Raji (cell line): Measurements from ENCODE around the gene CYP3A7.

Experiments used
- POLR2A ChIP-seq: IDR thresholded peaks from 2 replicates; pipeline ENCODE4 v1.6.1; 2011; ENCODE audit warnings: low read depth, low read length, control low read depth; ENCODE audit not compliant: insufficient read depth

CYP3A7 gene

GRCh38 chr7:99713995-99714570 is 20.9 kb downstream of the CYP3A7 start:
- no peak for TF ChIP-seq POLR2A

- no peak for TF ChIP-seq POLR2A
Observed at GRCh38 chr7:99709838-99710578, 25.0 kb downstream of the CYP3A7 start.

GRCh38 chr7:99709260-99709659 is 25.7 kb downstream of the CYP3A7 start:
- no peak for TF ChIP-seq POLR2A

GRCh38 chr7:99707096-99707495 is 27.9 kb downstream of the CYP3A7 start:
- TF ChIP-seq POLR2A: no peak

- no peak for TF ChIP-seq POLR2A
Observed at GRCh38 chr7:99699946-99700345, 35.0 kb downstream of the CYP3A7 start.

GRCh38 chr7:99694912-99695304 is 40.1 kb downstream of the CYP3A7 start:
- TF ChIP-seq POLR2A: no peak

GRCh38 chr7:99694201-99694911 is 40.6 kb downstream of the CYP3A7 start:
- TF ChIP-seq POLR2A: no peak

GRCh38 chr7:99693427-99694200 is 41.4 kb downstream of the CYP3A7 start:
- no peak for TF ChIP-seq POLR2A

- no peak for TF ChIP-seq POLR2A
Observed at GRCh38 chr7:99693100-99693426, 41.9 kb downstream of the CYP3A7 start.

- no peak for TF ChIP-seq POLR2A
Observed at GRCh38 chr7:99685129-99685758, 49.8 kb downstream of the CYP3A7 start.

GRCh38 chr7:99679400-99680191 is 55.4 kb downstream of the CYP3A7 start, which contains the start of gene CYP3A5:
Gene CYP3A5 (minus strand): TSS chr7:99679996. CDS start chr7:99679896, 100 bp downstream.
- TF ChIP-seq POLR2A: no peak

- no peak for TF ChIP-seq POLR2A
Observed at GRCh38 chr7:99679032-99679399, 56.0 kb downstream of the CYP3A7 start.

- TF ChIP-seq POLR2A: no peak
Observed at GRCh38 chr7:99677648-99678045, 57.3 kb downstream of the CYP3A7 start.

- TF ChIP-seq POLR2A: no peak
Observed at GRCh38 chr7:99677013-99677647, 57.9 kb downstream of the CYP3A7 start.

GRCh38 chr7:99674995-99675742 is 59.8 kb downstream of the CYP3A7 start:
- TF ChIP-seq POLR2A: no peak
